A549 (cell line): ENCODE measurements around the gene RGS14.

ENCODE experiments used
- BHLHE40 ChIP-seq: IDR thresholded peaks from 2 replicates; pipeline ENCODE4 v1.6.1; 2012; ENCODE audit warnings: low read depth, low read length, inconsistent platforms
- CEBPB ChIP-seq, 2 experiments: fragments of >200 bp in 1 of 2; sonication (Bioruptor Twin) in 1 of 2; formaldehyde crosslinking in 1 of 2; IDR thresholded peaks; 2 replicates each; pipeline ENCODE4 v1.6.1; 2012 to 2016
- CTCF ChIP-seq: fragments of >200 bp; sonication (Bioruptor Twin); formaldehyde crosslinking; IDR thresholded peaks from 3 replicates; pipeline ENCODE4 v1.5.1; 2016
- EP300 ChIP-seq, 2 experiments: fragments of >200 bp; sonication (Bioruptor Twin); formaldehyde crosslinking; IDR thresholded peaks; 2 replicates in 1 of 2; 3 replicates in 1 of 2; pipeline ENCODE4 v1.6.1; 2016 to 2017
- KDM1A ChIP-seq: fragments of 200-600 bp; sonication (generic); IDR thresholded peaks from 2 replicates; pipeline ENCODE4 v1.6.1; 2016; ENCODE audit warnings: low read depth, mild to moderate bottlenecking
- POLR2A ChIP-seq: IDR thresholded peaks from 2 replicates; pipeline ENCODE4 v1.6.1; 2012; ENCODE audit warnings: mild to moderate bottlenecking, low read length
- RARB ChIP-seq: fragments of 250-450 bp; sonication (Bioruptor Pico); IDR thresholded peaks from 2 replicates; pipeline ENCODE4 v1.8.0; 2021; ENCODE audit warnings: mild to moderate bottlenecking, moderate library complexity
- RCOR1 ChIP-seq: fragments of 150-350 bp; IDR thresholded peaks from 2 replicates; pipeline ENCODE4 v1.6.1; 2014; ENCODE audit warnings: antibody characterized with exemption, low read length, low read depth
- SMC3 ChIP-seq: fragments of >200 bp; sonication (Bioruptor Twin); formaldehyde crosslinking; IDR thresholded peaks from 3 replicates; pipeline ENCODE4 v1.6.1; 2018; ENCODE audit warnings: inconsistent platforms

DNA sequence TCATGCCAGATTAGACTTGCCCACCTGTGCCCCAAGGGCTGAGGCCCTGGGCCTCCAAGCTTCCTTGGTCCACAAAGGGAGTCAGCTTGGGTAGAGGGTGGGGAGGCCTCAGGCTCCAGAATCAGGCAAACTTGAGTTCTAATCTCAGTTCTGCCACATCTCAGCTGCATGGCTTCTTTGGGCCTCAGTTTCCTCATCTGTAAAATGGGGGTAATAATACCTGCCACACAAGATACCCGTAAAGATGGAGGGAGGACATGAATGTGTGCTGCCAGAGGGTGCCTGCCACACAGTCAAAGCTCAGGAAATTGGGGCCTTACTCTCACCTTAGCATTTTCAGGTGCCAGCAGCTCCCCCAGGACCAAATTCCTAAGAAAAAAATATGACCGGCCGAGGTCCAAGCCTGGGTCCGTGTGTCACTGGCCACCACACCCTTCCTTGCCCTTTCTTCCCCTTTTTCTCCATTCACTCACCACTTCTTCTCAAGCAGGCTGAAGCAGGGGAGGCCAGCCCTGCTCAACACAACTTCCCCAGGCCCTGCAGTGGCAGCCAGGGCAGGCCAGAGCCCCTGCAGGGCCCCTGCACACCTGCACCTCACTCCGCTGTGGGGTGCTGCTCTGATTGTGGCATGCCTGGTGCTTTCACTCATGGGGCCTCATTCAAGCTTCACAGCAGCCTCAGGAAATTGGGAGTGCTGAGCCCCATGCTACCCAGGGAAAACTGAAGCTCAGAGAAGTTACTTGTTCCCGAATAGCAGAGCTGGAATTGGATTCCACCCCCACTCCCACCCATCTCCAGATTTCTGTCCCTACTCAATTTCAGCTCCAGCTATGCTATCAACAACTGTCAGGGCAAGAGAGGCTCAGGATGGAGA, 3.9 kb downstream of the RGS14 start:
- TF ChIP-seq RARB: no peak
- no peak for TF ChIP-seq SMC3
- no peak for TF ChIP-seq CTCF
- TF ChIP-seq POLR2A: no peak
- TF ChIP-seq KDM1A: no peak
- TF ChIP-seq EP300 (IDR thresholded peaks at IDR 0.05): no peak
- TF ChIP-seq BHLHE40: no peak
- no peak for TF ChIP-seq CEBPB (IDR thresholded peaks at IDR 0.05)
- no peak for TF ChIP-seq RCOR1
